Pancreas (tissue), 10 donors: ENCODE results near the gene DHODH. TPM values are rescaled to one million over a fixed set of nuclear protein-coding genes. Genes with fewer than 3 reads are reported as not detected.

ENCODE experiments used
- ATAC-seq, 4 donors: fragments of 200-7000 bp; cut with Tn5 transposase; one replicate each; pipeline versions ENCODE4 v1.8.0 to v1.9.1; 2020; ENCODE audit warnings: mild to moderate bottlenecking in 4 of 4, moderate library complexity in 4 of 4
- DNase-seq, 6 donors: peaks; one replicate each; pipeline ENCODE4 v3.0.0-alpha.2; 2020
- FAIRE-seq: peaks from 2 replicates; lab custom pipeline; 2012; peaks lifted over from hg19 to GRCh38; lab: Jason Lieb, UNC
- H3K27ac ChIP-seq, 4 donors: fragments of 200-600 bp; sonication (generic); 1 replicate in 3 of 4; 2 replicates in 1 of 4; pipeline versions ENCODE4 v1.5.0 to v1.8.0; 2020
- H3K27me3 ChIP-seq, 4 donors: fragments of 200-600 bp; one replicate each; pipeline ENCODE4 v1.8.0; 2021
- H3K36me3 ChIP-seq, 3 donors: fragments of 200-600 bp; sonication (generic) in 1 of 3; one replicate each; pipeline versions ENCODE4 v1.5.0 to v1.8.0; 2020 to 2021
- H3K4me1 ChIP-seq, 3 donors: fragments of 200-600 bp; one replicate each; pipeline ENCODE4 v1.8.0; 2021
- H3K4me3 ChIP-seq, 4 donors: fragments of 200-600 bp; sonication (generic) in 2 of 4; one replicate each; pipeline versions ENCODE4 v1.5.0 to v1.8.0; 2020 to 2021
- H3K9me3 ChIP-seq, 4 donors: fragments of 200-600 bp; one replicate each; pipeline ENCODE4 v1.8.0; 2021
- CTCF ChIP-seq, 4 donors: fragments of 200-600 bp; sonication (generic) in 3 of 4; IDR thresholded peaks; one replicate each; pipeline versions ENCODE4 v1.5.0 to v1.8.0; 2021; ENCODE audit warnings: antibody characterized with exemption in 4 of 4
- WGBS, 2 donors: extraction: QIAGEN DNeasy Blood & Tissue Kit; methylation state at CpG; one replicate each; pipeline ENCODE4 v1.1.7; 2013; 5-methylcytosine and 5-hydroxymethylcytosine counted together
- intact Hi-C, 3 donors: fragments of 100-400 bp; cut with DNase I; formaldehyde crosslinking; loops; one replicate each; pipeline versions ENCODE4 v1.11.1 to v1.14.2; 2022
- polyA plus RNA-seq, 2 donors: library from polyadenylated mRNA; stranded (reverse); fragments of 200-250 nt; gene quantifications; one replicate each; pipeline ENCODE4 v1.2.3, GENCODE V29; 2013
- total RNA-seq, 6 donors: library from RNA; stranded (reverse); fragmentation: NEBNext Ultra II Directional in 4 of 6; extraction: Animal tissue kit (Norgen Biotek cat#: 25700) in 4 of 6; gene quantifications; one replicate each; pipeline versions ENCODE4 v1.2.1 to v1.2.4, GENCODE V29; 2021 to 2023
- donor health status: healthy with polysubstance abuse.
- donor health status: DM: no; HTN: no; CAD: no; lungs with moderate emphysema.
- donor health status: DM: no; HTN: no; CAD: no.
- donor health status: control.
- donor health status: control.
- donor health status: Bipolar disorder and iron deficiency.
- donor health status: DM: yes; HTN: yes; CAD: no.
- donor health status: DM: no; HTN: no; CAD: no.
- donor health status: DM: no; HTN: no; CAD: no.
- donor health status: DM: yes; HTN: yes; CAD: no.

DHODH gene
- total and polyA plus RNA-seq, 8 donors, result 2.2 to 5.2 (median 4.2) TPM

GRCh38 chr16:72060405-72060804 lies 51.9 kb downstream of the DHODH start:
- no peak for DNase-seq
- no peak for ATAC-seq
- H3K36me3 ChIP-seq, result no peaks in the 10 kb centered on the region
- TF ChIP-seq CTCF (IDR thresholded peaks at IDR 0.05), result no peak
- H3K27ac ChIP-seq, result no peak overlapping the region
- no peaks in the 10 kb centered on the region for H3K9me3 ChIP-seq
- WGBS, 2 donors, result 88 to 93% methylated on average over 9 of the region's 9 CpGs
- no peaks in the 10 kb centered on the region for H3K27me3 ChIP-seq
- no peak for FAIRE-seq
- intact Hi-C loops, result no loop called here
- no peak overlapping the region for H3K4me3 ChIP-seq
- no peaks in the 10 kb centered on the region for H3K4me1 ChIP-seq

- 91 to 100% methylated on average over 1 of the region's 1 CpG for WGBS, 2 donors
- ATAC-seq, result no peak
- DNase-seq, result no peak
- Histone ChIP-seq H3K9me3 (no peaks in the 10 kb centered on the region), H3K27ac (no peak overlapping the region), H3K4me3 (no peak overlapping the region), H3K36me3 (no peaks in the 10 kb centered on the region), H3K4me1 (no peaks in the 10 kb centered on the region), H3K27me3 (no peaks in the 10 kb centered on the region)
- intact Hi-C loops, result no loop called here
- no peak for FAIRE-seq
- no peak for TF ChIP-seq CTCF (IDR thresholded peaks at IDR 0.05)
Observed at GRCh38 chr16:72061564-72061963, 53.0 kb downstream of the DHODH start.

- Histone ChIP-seq H3K4me3 (no peak overlapping the region), H3K27me3 (no peaks in the 10 kb centered on the region), H3K4me1 (no peaks in the 10 kb centered on the region), H3K36me3 (no peaks in the 10 kb centered on the region), H3K27ac (no peak overlapping the region), H3K9me3 (no peaks in the 10 kb centered on the region)
- WGBS, 2 donors, result 82 to 86% methylated on average over 10 of the region's 10 CpGs
- TF ChIP-seq CTCF (IDR thresholded peaks at IDR 0.05), result no peak
- ATAC-seq (no peak), FAIRE-seq (no peak), DNase-seq (no peak)
- intact Hi-C loops, result no loop called here
Observed at GRCh38 chr16:72064361-72064894, 55.9 kb downstream of the DHODH start.

GRCh38 chr16:72066747-72067146 lies 58.2 kb downstream of the DHODH start:
- no peaks in the 10 kb centered on the region for H3K36me3 ChIP-seq
- H3K27ac ChIP-seq, result no peak overlapping the region
- 0 to 2% methylated on average over 1 of the region's 1 CpG for WGBS, 2 donors
- peak in 3 of 4 donors; percentile 69 to 83 (median 77) for ATAC-seq
- no peak for FAIRE-seq
- H3K9me3 ChIP-seq, result no peaks in the 10 kb centered on the region
- peak; percentile 16 to 49 (median 24) for TF ChIP-seq CTCF (IDR thresholded peaks at IDR 0.05)
- intact Hi-C loops, result no loop called here
- no peak overlapping the region for H3K4me3 ChIP-seq
- DNase-seq, result peak in 1 of 6 donors; percentile 17
- no peaks in the 10 kb centered on the region for H3K27me3 ChIP-seq
- no peaks in the 10 kb centered on the region for H3K4me1 ChIP-seq

- WGBS, 2 donors, result 57 to 62% methylated on average over 4 of the region's 4 CpGs
- no peaks in the 10 kb centered on the region for H3K36me3 ChIP-seq
- no peak for DNase-seq
- H3K4me1 ChIP-seq, result peaks cover 0 to 6% (median 6%) of the 10 kb centered on the region in 3 donors
- no peak overlapping the region for H3K4me3 ChIP-seq
- H3K9me3 ChIP-seq, result no peaks in the 10 kb centered on the region
- TF ChIP-seq CTCF (IDR thresholded peaks at IDR 0.05), result no peak
- FAIRE-seq, result no peak
- intact Hi-C loops, result no loop called here
- H3K27ac ChIP-seq, result no peak overlapping the region
- H3K27me3 ChIP-seq, result no peaks in the 10 kb centered on the region
- ATAC-seq, result no peak
Observed at GRCh38 chr16:72068930-72069329, 60.4 kb downstream of the DHODH start.
